DND-41 (cell line): ENCODE results near the gene MEIOB.

ENCODE experiments used
- ATAC-seq: fragments of 200-7000 bp; cut with Tn5 transposase; 3 replicates; pipeline ENCODE4 v1.9.1; 2021; ENCODE audit warnings: low read depth; ENCODE audit not compliant: insufficient read depth
- DNase-seq: peaks from one replicate; pipeline ENCODE4 v3.0.0-alpha.2; 2020
- H2AFZ ChIP-seq: 2 replicates; pipeline ENCODE4 v1.6.0; 2012; ENCODE audit warnings: low read depth, low read length
- H3K27ac ChIP-seq: 2 replicates; pipeline ENCODE4 v1.5.1; 2012; ENCODE audit warnings: low read length, inconsistent platforms
- H3K27me3 ChIP-seq: fragments of 200-600 bp; sonication (generic); 2 replicates; pipeline ENCODE4 v1.6.0; 2012; ENCODE audit warnings: low read length, mild to moderate bottlenecking, inconsistent platforms; ENCODE audit not compliant: insufficient read depth, poor library complexity
- H3K36me3 ChIP-seq: 2 replicates; pipeline ENCODE4 v1.5.1; 2012; ENCODE audit warnings: low read length, inconsistent platforms; ENCODE audit not compliant: insufficient read depth
- H3K4me1 ChIP-seq: 2 replicates; pipeline ENCODE4 v1.5.1; 2012; ENCODE audit warnings: mild to moderate bottlenecking, low read length; ENCODE audit not compliant: insufficient read depth
- H3K4me2 ChIP-seq: 2 replicates; pipeline ENCODE4 v1.6.0; 2012; ENCODE audit warnings: mild to moderate bottlenecking, moderate library complexity, low read length, inconsistent platforms; ENCODE audit not compliant: insufficient read depth
- H3K4me3 ChIP-seq, 2 experiments: fragments of 200-600 bp in 1 of 2; shearing (Covaris generic) in 1 of 2; 2 replicates each; pipeline ENCODE4 v1.5.1; 2012 to 2016; ENCODE audit warnings: inconsistent platforms in 2 of 2, low read length in 2 of 2, mild to moderate bottlenecking in 2 of 2, low read depth in 1 of 2, moderate library complexity in 1 of 2
- H3K79me2 ChIP-seq: 2 replicates; pipeline ENCODE4 v1.6.0; 2012; ENCODE audit warnings: low read length, inconsistent platforms; ENCODE audit not compliant: insufficient read depth
- H3K9ac ChIP-seq: 2 replicates; pipeline ENCODE4 v1.6.0; 2012; ENCODE audit warnings: low read depth, mild to moderate bottlenecking, inconsistent platforms, low read length, moderate library complexity
- H3K9me3 ChIP-seq: 2 replicates; pipeline ENCODE4 v1.5.1; 2012; ENCODE audit warnings: low read length, moderate library complexity, mild to moderate bottlenecking, inconsistent platforms; ENCODE audit not compliant: insufficient read depth, severe bottlenecking
- H4K20me1 ChIP-seq: 2 replicates; pipeline ENCODE4 v1.6.0; 2012; ENCODE audit warnings: low read length; ENCODE audit not compliant: insufficient read depth
- EZH2 ChIP-seq: IDR thresholded peaks from 3 replicates; pipeline ENCODE4 v1.6.1; 2012; ENCODE audit warnings: borderline replicate concordance, low read depth, mild to moderate bottlenecking, moderate library complexity, low read length, inconsistent platforms; ENCODE audit not compliant: severe bottlenecking
- TF ChIP-seq, protein P1 (sequence below): IDR thresholded peaks from 2 replicates; pipeline ENCODE4 v1.5.1; 2012; ENCODE audit warnings: borderline replicate concordance, low read length, moderate library complexity, mild to moderate bottlenecking; ENCODE audit not compliant: poor library complexity, severe bottlenecking; ENCODE audit errors: extremely low read depth

MEIOB gene

DNA sequence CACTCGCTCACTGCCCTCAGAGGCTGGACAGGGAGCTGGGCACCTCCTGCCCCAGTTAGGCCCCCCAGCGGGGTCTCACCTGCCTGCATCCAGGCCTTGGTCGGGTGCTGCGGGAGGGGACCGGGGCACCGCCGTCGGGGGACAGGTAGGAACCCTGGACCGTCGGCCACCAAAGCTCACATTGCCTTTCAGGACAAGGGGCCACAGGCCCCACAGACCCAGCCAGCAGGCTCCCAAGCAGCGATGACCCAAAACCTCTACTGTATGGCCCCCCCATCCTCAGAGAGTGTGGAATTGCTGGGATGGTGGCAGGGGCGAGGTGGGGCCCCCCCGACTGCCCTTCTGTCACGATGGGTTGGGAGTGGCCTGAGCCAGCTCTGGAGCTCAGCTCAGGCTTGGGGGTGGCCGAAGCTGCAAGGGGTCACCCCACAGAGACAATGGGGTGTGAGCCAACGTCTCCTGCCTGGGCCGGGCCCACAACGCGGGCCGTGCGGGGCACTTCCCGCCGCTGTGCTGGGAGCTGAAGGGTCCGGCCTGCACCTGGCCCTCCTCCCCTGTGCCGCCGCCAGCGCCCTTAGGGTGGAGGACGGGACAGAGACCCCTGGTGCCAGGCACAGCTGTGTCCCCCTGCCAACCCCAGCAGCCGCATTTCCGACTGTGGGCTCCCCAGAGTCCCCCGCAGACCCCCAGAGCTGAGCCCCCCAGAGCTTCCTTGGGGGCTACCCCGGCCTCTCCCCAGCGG is 79.0 kb downstream of the MEIOB start:
- peaks cover 33% of the 10 kb centered on the region for H3K36me3 ChIP-seq
- DNase-seq (no peak), ATAC-seq (no peak)
- H2AFZ ChIP-seq: no peak overlapping the region
- no peak overlapping the region for H3K27ac ChIP-seq
- H3K4me2 ChIP-seq: no peak overlapping the region
- 0 out of 2 replicates have a peak, but pooled peaks cover 3% of the 10 kb centered on the region for H3K79me2 ChIP-seq
- TF ChIP-seq, protein P1, sequence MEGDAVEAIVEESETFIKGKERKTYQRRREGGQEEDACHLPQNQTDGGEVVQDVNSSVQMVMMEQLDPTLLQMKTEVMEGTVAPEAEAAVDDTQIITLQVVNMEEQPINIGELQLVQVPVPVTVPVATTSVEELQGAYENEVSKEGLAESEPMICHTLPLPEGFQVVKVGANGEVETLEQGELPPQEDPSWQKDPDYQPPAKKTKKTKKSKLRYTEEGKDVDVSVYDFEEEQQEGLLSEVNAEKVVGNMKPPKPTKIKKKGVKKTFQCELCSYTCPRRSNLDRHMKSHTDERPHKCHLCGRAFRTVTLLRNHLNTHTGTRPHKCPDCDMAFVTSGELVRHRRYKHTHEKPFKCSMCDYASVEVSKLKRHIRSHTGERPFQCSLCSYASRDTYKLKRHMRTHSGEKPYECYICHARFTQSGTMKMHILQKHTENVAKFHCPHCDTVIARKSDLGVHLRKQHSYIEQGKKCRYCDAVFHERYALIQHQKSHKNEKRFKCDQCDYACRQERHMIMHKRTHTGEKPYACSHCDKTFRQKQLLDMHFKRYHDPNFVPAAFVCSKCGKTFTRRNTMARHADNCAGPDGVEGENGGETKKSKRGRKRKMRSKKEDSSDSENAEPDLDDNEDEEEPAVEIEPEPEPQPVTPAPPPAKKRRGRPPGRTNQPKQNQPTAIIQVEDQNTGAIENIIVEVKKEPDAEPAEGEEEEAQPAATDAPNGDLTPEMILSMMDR: no peak
- TF ChIP-seq EZH2: no peak
- no peaks in the 10 kb centered on the region for H3K4me1 ChIP-seq
- no peak overlapping the region for H3K4me3 ChIP-seq
- H3K9me3 ChIP-seq: peaks cover 2% of the 10 kb centered on the region
- H4K20me1 ChIP-seq: peaks cover 35% of the 10 kb centered on the region
- no peak overlapping the region for H3K9ac ChIP-seq
- no peaks in the 10 kb centered on the region for H3K27me3 ChIP-seq

DNA sequence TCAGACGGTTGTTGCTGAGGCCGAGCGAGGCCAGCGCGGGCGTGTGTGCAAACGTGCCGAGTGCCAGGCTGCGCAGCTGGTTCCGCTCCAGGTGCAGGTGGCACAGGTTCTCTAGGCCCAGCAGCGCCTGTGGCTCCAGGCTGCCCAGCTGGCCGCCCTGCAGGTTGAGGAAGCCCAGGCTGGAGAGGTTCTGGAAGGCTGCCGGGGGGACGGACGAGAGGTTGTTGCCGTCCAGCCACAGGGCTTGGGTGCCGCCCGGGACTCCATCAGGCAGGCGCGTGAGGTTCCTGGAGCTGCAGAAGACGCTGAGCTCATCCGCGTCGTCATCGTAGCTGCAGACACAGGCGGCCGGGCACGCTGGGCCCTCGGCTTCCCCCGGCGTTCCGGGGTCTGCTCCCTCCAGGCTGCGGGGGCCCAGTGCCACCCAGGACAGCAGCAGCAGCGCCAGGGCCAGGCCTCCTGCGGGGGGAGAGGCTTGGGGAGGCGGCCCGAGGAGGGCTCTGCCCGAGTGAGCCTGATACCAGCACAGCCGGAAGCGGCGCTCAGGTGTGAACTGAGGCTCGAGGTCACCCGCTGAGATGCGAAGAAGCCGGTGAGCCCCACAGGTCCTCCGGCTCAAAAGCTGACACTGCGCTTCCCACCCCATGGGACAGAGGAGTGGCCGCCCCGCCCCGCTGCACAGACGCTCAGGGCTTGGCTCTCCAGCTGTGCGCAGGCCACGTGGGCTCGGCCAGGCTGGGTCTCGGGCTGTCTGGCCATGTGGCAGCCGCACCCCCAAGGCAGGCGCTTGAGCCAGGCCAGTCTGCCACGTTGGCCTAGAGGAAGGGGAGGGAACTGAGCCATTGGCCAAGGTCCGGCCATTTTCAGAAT is 79.8 kb downstream of the MEIOB start:
- ATAC-seq (no peak), DNase-seq (no peak)
- Histone ChIP-seq H2AFZ (no peak overlapping the region), H3K9ac (no peak overlapping the region), H3K27ac (no peak overlapping the region), H3K4me2 (no peak overlapping the region), H3K27me3 (no peaks in the 10 kb centered on the region), H3K4me1 (no peaks in the 10 kb centered on the region), H3K4me3 (no peak overlapping the region), H3K36me3 (peaks cover 41% of the 10 kb centered on the region), H3K79me2 (peaks cover 10% of the 10 kb centered on the region), H4K20me1 (peaks cover 43% of the 10 kb centered on the region), H3K9me3 (no peaks in the 10 kb centered on the region)
- TF ChIP-seq, protein P1: no peak
- TF ChIP-seq EZH2: no peak

DNA sequence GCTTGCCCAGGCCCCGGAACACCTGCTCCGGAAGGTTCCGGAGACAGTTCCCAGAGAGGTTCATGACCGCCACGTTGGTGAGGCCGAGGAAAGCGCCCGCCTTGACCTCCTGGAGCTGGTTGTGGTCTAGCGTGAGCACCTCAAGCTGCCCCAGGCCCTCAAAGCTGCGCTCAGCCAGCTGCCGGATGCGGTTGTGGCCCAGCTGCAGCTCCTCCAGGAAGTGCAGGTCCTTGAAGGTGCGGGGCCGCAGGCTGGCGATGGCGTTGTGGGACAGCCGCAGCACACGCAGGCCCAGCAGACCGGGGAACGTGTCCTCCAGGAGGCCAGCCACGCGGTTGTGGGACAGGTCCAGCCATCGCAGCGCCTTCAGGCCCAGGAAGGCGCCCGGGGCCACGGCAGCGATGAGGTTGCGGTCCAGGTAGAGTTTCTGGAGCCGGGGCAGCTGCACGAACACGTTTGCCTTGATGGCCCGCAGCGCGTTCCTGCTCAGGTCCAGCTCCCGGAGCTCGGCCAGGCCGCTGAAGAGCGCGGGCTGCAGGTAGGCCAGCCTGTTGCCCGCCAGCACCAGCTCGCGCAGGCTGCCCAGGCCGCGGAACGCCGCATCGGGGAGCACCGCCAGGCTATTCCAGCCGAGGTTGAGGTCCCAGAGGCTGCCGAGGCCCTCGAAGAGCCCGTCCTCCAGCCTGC is 80.6 kb downstream of the MEIOB start:
- Histone ChIP-seq H3K27ac (no peak overlapping the region), H2AFZ (no peak overlapping the region), H3K9me3 (no peaks in the 10 kb centered on the region), H3K4me1 (peaks cover 2% of the 10 kb centered on the region; the same call in 1 of the 2 replicates), H3K9ac (no peak overlapping the region), H3K4me2 (no peak overlapping the region), H4K20me1 (peaks cover 50% of the 10 kb centered on the region), H3K4me3 (no peak overlapping the region), H3K27me3 (no peaks in the 10 kb centered on the region), H3K36me3 (peaks cover 49% of the 10 kb centered on the region), H3K79me2 (peaks cover 18% of the 10 kb centered on the region)
- no peak for ATAC-seq
- no peak for TF ChIP-seq EZH2
- TF ChIP-seq, protein P1: no peak
- no peak for DNase-seq
